Thyroid gland (tissue), 4 donors: ENCODE measurements around the gene ADAM33. TPM values are rescaled to one million over a fixed set of nuclear protein-coding genes. Genes with fewer than 3 reads are reported as not detected.
A peak's percentile ranks its signal among the peaks of the same experiment; 100 is the strongest.

Source experiments
- DNase-seq, 2 donors: peaks; one replicate each; pipeline ENCODE4 v3.0.0-alpha.2; 2019
- H3K27ac ChIP-seq, 3 donors: fragments of 200-600 bp; sonication (generic); 1 replicate in 2 of 3; 2 replicates in 1 of 3; pipeline ENCODE4 v1.5.1; 2016 to 2019; ENCODE audit warnings: mild to moderate bottlenecking in 1 of 3, moderate library complexity in 1 of 3
- H3K27me3 ChIP-seq: fragments of 200-600 bp; sonication (generic); one replicate; pipeline ENCODE4 v1.5.1; 2019
- H3K36me3 ChIP-seq, 2 donors: fragments of 200-600 bp; sonication (generic); one replicate each; pipeline ENCODE4 v1.5.1; 2016 to 2019
- H3K4me1 ChIP-seq, 2 donors: fragments of 200-600 bp; sonication (generic); one replicate each; pipeline ENCODE4 v1.5.1; 2017 to 2019
- H3K4me3 ChIP-seq, 3 donors: fragments of 200-600 bp; sonication (generic); replicated peaks in 1 of 3; 1 replicate in 2 of 3; 2 replicates in 1 of 3; pipeline ENCODE4 v1.5.1; 2016; ENCODE audit warnings: mild to moderate bottlenecking in 1 of 3
- H3K9me3 ChIP-seq: fragments of 200-600 bp; sonication (generic); one replicate; pipeline ENCODE4 v1.5.1; 2017
- POLR2A ChIP-seq, 2 donors: fragments of 450-650 bp; IDR thresholded peaks; one replicate each; pipeline ENCODE4 v1.6.1; 2017; ENCODE audit warnings: antibody characterized with exemption in 2 of 2, mild to moderate bottlenecking in 2 of 2, moderate library complexity in 1 of 2
- WGBS, 2 donors: methylation state at CpG; one replicate each; pipeline ENCODE4 v1.1.5; 2017; 5-methylcytosine and 5-hydroxymethylcytosine counted together
- intact Hi-C: fragments of 100-400 bp; cut with DNase I; formaldehyde crosslinking; loops from one replicate; pipeline ENCODE4 v1.15.1; 2023
- total RNA-seq, 4 donors: library from RNA; depleted of rRNA; stranded (reverse); fragments of >200 nt; gene quantifications; one replicate each; pipeline ENCODE4 v1.2.3, GENCODE V29; 2016
- TF ChIP-seq, protein P1 (sequence below), 6 experiments: fragments of 200-600 bp in 3 of 6; fragments of 450-650 bp in 3 of 6; sonication (generic) in 3 of 6; IDR thresholded peaks; one replicate each; pipeline ENCODE4 v1.5.1; 2016 to 2019; ENCODE audit warnings: antibody characterized with exemption in 6 of 6, mild to moderate bottlenecking in 2 of 6, inconsistent platforms in 1 of 6, moderate library complexity in 1 of 6

The ADAM33 gene
- total RNA-seq, 4 donors from 2014 or later: 9.1 to 24.5 (median 12.6) TPM

DNA sequence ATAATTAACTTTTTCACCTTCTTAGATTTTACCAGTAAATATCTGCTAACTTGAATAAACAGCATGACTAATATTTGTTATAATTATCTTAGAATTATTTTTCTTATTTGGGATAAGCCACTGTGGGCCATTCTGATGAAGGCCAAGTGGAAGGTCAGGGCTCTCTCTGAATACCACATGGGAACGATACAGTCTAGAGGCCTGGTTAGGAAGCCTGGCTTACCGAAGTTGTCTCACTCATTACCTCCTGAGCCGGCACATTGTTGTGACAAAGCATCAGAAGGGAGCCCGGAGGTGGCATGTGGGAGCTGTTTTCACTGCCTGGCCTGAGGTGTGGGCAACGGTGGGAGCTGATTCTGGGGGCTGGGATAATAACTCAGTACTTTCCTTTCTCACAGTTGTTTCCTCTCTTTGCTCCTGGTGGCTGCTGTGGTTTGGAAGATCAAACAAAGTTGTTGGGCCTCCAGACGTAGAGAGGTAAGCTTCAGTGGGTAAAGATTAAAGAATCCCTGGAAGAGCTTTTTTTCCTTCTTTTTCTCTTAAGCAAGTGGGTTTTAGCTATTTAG, 47.8 kb downstream of the ADAM33 start:
- Histone ChIP-seq H3K9me3 (no peaks in the 10 kb centered on the region), H3K27me3 (no peaks in the 10 kb centered on the region), H3K36me3 (no peaks in the 10 kb centered on the region), H3K27ac (no peak overlapping the region), H3K4me1 (peaks cover 0 to 7% of the 10 kb centered on the region in 2 donors), H3K4me3 (no peak overlapping the region)
- WGBS, 2 donors: 62 to 68% methylated on average over 6 of the region's 6 CpGs
- DNase-seq: no peak
- intact Hi-C loops: loop anchor here (5.0 kb wide), 1 partner anchor 72 kb away; no protein-coding TSS in a partner anchor
- TF ChIP-seq POLR2A (IDR thresholded peaks at IDR 0.05): no peak
- TF ChIP-seq, protein P1, sequence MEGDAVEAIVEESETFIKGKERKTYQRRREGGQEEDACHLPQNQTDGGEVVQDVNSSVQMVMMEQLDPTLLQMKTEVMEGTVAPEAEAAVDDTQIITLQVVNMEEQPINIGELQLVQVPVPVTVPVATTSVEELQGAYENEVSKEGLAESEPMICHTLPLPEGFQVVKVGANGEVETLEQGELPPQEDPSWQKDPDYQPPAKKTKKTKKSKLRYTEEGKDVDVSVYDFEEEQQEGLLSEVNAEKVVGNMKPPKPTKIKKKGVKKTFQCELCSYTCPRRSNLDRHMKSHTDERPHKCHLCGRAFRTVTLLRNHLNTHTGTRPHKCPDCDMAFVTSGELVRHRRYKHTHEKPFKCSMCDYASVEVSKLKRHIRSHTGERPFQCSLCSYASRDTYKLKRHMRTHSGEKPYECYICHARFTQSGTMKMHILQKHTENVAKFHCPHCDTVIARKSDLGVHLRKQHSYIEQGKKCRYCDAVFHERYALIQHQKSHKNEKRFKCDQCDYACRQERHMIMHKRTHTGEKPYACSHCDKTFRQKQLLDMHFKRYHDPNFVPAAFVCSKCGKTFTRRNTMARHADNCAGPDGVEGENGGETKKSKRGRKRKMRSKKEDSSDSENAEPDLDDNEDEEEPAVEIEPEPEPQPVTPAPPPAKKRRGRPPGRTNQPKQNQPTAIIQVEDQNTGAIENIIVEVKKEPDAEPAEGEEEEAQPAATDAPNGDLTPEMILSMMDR (IDR thresholded peaks at IDR 0.05): no peak

DNA sequence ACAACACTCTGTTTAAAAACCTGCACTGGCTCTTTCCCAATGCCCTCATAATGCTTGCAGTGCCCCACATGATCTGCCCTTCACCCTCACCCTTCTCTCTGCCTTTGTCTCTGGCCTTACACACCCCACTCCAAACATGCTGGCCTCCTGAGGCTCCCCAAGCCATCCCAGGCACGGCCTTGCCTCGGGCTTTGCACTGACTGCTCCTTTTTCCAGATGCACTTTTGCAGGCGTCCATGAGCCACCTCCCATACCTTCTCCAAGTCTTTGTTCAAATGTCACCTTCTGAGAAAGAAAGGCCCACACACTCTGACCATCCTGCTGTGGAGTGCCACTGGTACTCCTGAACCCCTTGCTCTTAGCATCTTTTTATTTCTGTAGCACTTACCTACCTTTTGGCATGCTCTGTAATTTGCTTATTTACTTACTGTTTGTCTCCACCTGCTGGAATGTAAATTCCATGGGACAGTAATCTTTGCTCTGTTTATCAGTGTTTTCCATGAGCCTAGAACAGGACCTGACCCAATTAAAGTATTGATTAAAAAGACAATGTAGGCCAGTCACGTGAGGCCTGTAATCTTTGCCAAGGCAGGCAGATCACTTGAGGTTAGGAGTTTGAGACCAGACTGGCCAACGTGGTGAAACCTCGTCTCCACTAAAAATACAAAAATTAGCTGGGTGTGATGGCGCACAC, 49.4 kb downstream of the ADAM33 start:
- DNase-seq: no peak
- Histone ChIP-seq H3K36me3 (no peaks in the 10 kb centered on the region), H3K4me1 (peaks cover 0 to 7% of the 10 kb centered on the region in 2 donors), H3K27ac (no peak overlapping the region), H3K9me3 (no peaks in the 10 kb centered on the region), H3K4me3 (no peak overlapping the region), H3K27me3 (no peaks in the 10 kb centered on the region)
- WGBS, 2 donors: 83 to 87% methylated on average over 7 of the region's 7 CpGs
- intact Hi-C loops: loop anchor here (5.0 kb wide), 1 partner anchor 70 kb away; no protein-coding TSS in a partner anchor
- TF ChIP-seq, protein P1 (IDR thresholded peaks at IDR 0.05): peak in 4 of 6 experiments; percentile 25 to 48 (median 36)
- no peak for TF ChIP-seq POLR2A (IDR thresholded peaks at IDR 0.05)

DNA sequence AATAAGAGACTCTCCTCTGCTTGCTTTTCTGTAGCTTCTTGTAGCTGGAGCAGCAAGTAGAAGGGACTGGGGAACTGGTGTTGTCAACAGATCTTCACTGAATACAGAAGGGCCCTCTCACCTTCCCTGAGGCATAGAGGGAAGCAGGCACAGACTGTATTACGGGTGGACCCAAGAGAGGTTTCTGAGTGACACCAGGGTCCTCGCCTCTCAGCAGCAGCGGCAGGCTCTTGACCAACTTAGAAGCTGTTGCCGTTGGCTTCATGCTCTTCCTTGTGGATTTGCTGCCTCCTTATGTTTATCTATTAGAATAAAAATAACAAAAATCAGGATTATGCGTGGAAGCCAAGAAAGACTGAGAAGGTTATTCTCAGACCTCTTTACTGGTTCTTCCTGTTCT, 50.3 kb downstream of the ADAM33 start:
- H3K4me1 ChIP-seq: peaks cover 0 to 7% of the 10 kb centered on the region in 2 donors
- no peaks in the 10 kb centered on the region for H3K27me3 ChIP-seq
- no peak overlapping the region for H3K4me3 ChIP-seq
- H3K9me3 ChIP-seq: no peaks in the 10 kb centered on the region
- intact Hi-C loops: loop anchor here (5.0 kb wide), 1 partner anchor 69 kb away; no protein-coding TSS in a partner anchor
- WGBS, 2 donors: 47 to 63% methylated on average over 5 of the region's 5 CpGs
- no peak overlapping the region for H3K27ac ChIP-seq
- DNase-seq: peak; percentile 51 to 59
- no peaks in the 10 kb centered on the region for H3K36me3 ChIP-seq
- TF ChIP-seq, protein P1 (IDR thresholded peaks at IDR 0.05): no peak
- TF ChIP-seq POLR2A (IDR thresholded peaks at IDR 0.05): no peak

DNA sequence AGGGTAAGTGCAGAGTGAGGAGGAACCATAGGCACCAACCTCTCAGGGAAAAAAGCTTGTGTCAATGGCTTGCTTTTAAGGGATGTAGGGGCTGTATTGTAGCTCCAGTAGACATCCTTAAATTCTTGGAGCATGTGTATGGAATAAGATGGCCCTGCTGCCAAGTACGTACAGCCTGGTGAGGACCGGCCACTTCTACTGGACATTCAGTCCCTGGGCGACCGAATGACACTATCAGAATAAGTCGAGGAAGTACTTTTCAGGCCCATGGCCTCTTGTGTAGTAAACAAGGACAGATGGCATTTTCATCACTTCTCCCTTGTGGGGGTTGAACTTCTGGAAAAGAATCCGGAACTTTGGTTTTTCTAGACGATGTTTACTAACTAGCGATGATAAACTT, 51.4 kb downstream of the ADAM33 start:
- TF ChIP-seq, protein P1 (IDR thresholded peaks at IDR 0.05): no peak
- TF ChIP-seq POLR2A (IDR thresholded peaks at IDR 0.05): no peak

DNA sequence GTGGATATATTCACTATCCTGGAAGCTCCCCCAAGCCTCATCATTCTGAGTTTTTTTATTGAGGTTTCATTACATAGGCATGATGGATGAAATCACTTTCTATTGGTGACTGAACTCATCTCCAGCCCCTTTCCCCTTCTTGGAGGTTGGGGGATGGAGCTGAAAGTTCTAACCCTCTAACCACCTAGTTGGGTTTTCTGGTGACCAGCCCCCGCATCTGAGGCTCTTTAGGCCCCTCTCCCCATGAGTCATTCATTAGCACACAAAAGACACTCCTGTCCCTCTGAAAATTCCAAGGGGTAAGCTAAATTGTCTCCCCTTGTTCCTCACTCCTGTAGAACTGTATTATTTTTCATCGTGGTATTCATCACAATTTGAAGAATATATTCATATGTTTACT, 51.9 kb downstream of the ADAM33 start:
- H3K4me1 ChIP-seq: peaks cover 0 to 7% of the 10 kb centered on the region in 2 donors
- no peak overlapping the region for H3K4me3 ChIP-seq
- no peak overlapping the region for H3K27ac ChIP-seq
- H3K27me3 ChIP-seq: no peaks in the 10 kb centered on the region
- WGBS, 2 donors: 83 to 88% methylated on average over 2 of the region's 2 CpGs
- no peak for DNase-seq
- no peaks in the 10 kb centered on the region for H3K9me3 ChIP-seq
- TF ChIP-seq POLR2A (IDR thresholded peaks at IDR 0.05): no peak
- TF ChIP-seq, protein P1 (IDR thresholded peaks at IDR 0.05): no peak
- H3K36me3 ChIP-seq: no peaks in the 10 kb centered on the region
- intact Hi-C loops: loop anchor here (5.0 kb wide), 1 partner anchor 68 kb away; no protein-coding TSS in a partner anchor

More for the DNA sequence above, 51.4 kb downstream of the ADAM33 start:
- no peaks in the 10 kb centered on the region for H3K27me3 ChIP-seq
- intact Hi-C loops: loop anchor here (5.0 kb wide), 1 partner anchor 68 kb away; no protein-coding TSS in a partner anchor
- H3K4me3 ChIP-seq: no peak overlapping the region
- no peaks in the 10 kb centered on the region for H3K9me3 ChIP-seq
- H3K4me1 ChIP-seq: peaks cover 0 to 7% of the 10 kb centered on the region in 2 donors
- H3K27ac ChIP-seq: no peak overlapping the region
- no peak for DNase-seq
- 90 to 94% methylated on average over 8 of the region's 8 CpGs for WGBS, 2 donors
- no peaks in the 10 kb centered on the region for H3K36me3 ChIP-seq
